ENCODE data around the gene NDUFB3.

GRCh38 chr2:201111096-201111495 lies 39.3 kb downstream of the NDUFB3 start:
- TF ChIP-seq RARB (CRISPR knock-in tag; IDR thresholded peaks at IDR 0.05) (no peak), TSHZ2 (CRISPR knock-in tag; IDR thresholded peaks at IDR 0.05) (no peak)
